Activated naive CD4-positive, alpha-beta T cell treated with anti-CD3 and anti-CD28 coated beads, Interleukin-2, amount 50 U/mL, for 24 hours (primary cell): Measurements from ENCODE around the gene PISD.
"Not testable (repeated sequence)": the region's sequence is repeated elsewhere in the genome, so short reads cannot be mapped to it uniquely, and the experiment has no call there.

Experiments
- H3K27ac Mint-ChIP-seq: one replicate; pipeline ENCODE4 v1.8.0; 2021; ENCODE audit warnings: mild to moderate bottlenecking, mixed read lengths
- H3K27me3 Mint-ChIP-seq: one replicate; pipeline ENCODE4 v1.8.0; 2021; ENCODE audit warnings: mixed read lengths
- H3K36me3 Mint-ChIP-seq: one replicate; pipeline ENCODE4 v1.8.0; 2021; ENCODE audit warnings: mixed read lengths
- H3K4me1 Mint-ChIP-seq: one replicate; pipeline ENCODE4 v1.8.0; 2021; ENCODE audit warnings: mixed read lengths
- H3K4me3 Mint-ChIP-seq: one replicate; pipeline ENCODE4 v1.8.0; 2021; ENCODE audit warnings: mild to moderate bottlenecking, mixed read lengths
- H3K9me3 Mint-ChIP-seq: one replicate; pipeline ENCODE4 v1.8.0; 2021; ENCODE audit warnings: mixed read lengths

PISD gene

GRCh38 chr22:31661851-31662667 is at the start of gene PISD:
TSS of gene PISD (minus strand) at chr22:31662215. CDS start at chr22:31662208, 7 bp downstream.
- Mint-ChIP-seq H3K27me3 (no peaks in the 10 kb centered on the region), H3K36me3 (peaks cover 5% of the 10 kb centered on the region), H3K27ac (peak within 1 kb of the TSS; percentile 96), H3K9me3 (no peaks in the 10 kb centered on the region), H3K4me1 (peaks cover 47% of the 10 kb centered on the region), H3K4me3 (peak within 1 kb of the TSS; percentile 94)

- not testable (repeated sequence) for H3K27me3 Mint-ChIP-seq, H3K9me3 Mint-ChIP-seq, H3K27ac Mint-ChIP-seq, H3K4me3 Mint-ChIP-seq, H3K4me1 Mint-ChIP-seq
- peaks cover 20% of the 10 kb centered on the region for H3K36me3 Mint-ChIP-seq
These were observed 49.2 kb upstream of the PISD start for GRCh38 chr22:31711226-31711625.

- no peaks in the 10 kb centered on the region for H3K27me3 Mint-ChIP-seq
- H3K36me3 Mint-ChIP-seq = peaks cover 12% of the 10 kb centered on the region
- no peak overlapping the region for H3K27ac Mint-ChIP-seq
- no peak overlapping the region for H3K4me3 Mint-ChIP-seq
- H3K4me1 Mint-ChIP-seq = no peaks in the 10 kb centered on the region
- H3K9me3 Mint-ChIP-seq = no peaks in the 10 kb centered on the region
These were observed 45.5 kb upstream of the PISD start for GRCh38 chr22:31707519-31707918.

GRCh38 chr22:31695423-31695822 is 33.4 kb upstream of the PISD start:
- no peaks in the 10 kb centered on the region for H3K27me3 Mint-ChIP-seq
- peaks cover 14% of the 10 kb centered on the region for H3K4me1 Mint-ChIP-seq
- H3K36me3 Mint-ChIP-seq = peaks cover 11% of the 10 kb centered on the region
- H3K27ac Mint-ChIP-seq = no peak overlapping the region
- H3K9me3 Mint-ChIP-seq = no peaks in the 10 kb centered on the region
- no peak overlapping the region for H3K4me3 Mint-ChIP-seq

DNA sequence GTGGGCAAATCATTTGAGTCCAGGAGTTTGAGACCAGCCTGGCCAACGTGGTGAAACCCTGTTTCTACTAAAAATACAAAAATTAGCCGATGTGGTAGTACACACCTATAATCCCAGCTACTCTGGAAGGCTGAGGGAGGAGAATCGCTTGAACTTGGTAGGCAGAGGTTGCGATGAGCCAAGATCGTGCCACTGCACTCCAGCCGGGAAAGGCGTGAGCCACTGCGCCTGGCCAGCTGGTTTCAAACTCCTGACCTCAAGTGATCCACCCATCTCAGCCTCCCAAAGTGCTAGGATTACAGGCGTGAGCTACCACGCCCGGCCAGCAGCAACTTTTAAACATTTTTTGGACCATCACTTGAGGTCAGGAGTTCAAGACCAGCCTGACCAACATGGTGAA is 32.0 kb upstream of the PISD start:
- H3K36me3 Mint-ChIP-seq, H3K4me3 Mint-ChIP-seq, H3K27ac Mint-ChIP-seq, H3K27me3 Mint-ChIP-seq, H3K9me3 Mint-ChIP-seq: not testable (repeated sequence)
- H3K4me1 Mint-ChIP-seq = peaks cover 14% of the 10 kb centered on the region

GRCh38 chr22:31692186-31692886 is 30.3 kb upstream of the PISD start:
- no peak overlapping the region for H3K4me3 Mint-ChIP-seq
- peak overlapping the region; percentile 13 for H3K27ac Mint-ChIP-seq
- H3K9me3 Mint-ChIP-seq = no peaks in the 10 kb centered on the region
- H3K36me3 Mint-ChIP-seq = peaks cover 11% of the 10 kb centered on the region
- H3K27me3 Mint-ChIP-seq = no peaks in the 10 kb centered on the region
- H3K4me1 Mint-ChIP-seq = peaks cover 14% of the 10 kb centered on the region

DNA sequence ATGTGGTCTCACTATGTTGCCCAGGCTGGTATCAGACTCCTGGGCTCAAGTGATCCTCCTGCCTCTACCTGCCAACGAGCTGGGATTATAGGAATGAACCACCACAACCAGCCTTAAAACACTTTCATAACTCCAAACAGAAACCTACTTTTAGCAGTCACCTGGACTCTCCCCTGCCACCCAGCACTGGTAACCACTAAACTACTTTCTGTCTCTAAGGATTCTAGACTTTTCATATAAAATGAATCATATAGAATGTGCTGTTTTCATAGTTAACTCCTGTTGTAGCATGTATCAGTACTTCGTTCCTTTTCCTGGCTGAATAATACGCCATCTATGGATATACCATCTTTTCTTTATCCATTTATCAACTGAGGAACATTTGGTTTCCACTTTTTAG is 29.4 kb upstream of the PISD start:
- H3K9me3 Mint-ChIP-seq = no peaks in the 10 kb centered on the region
- H3K36me3 Mint-ChIP-seq = peaks cover 10% of the 10 kb centered on the region
- H3K4me1 Mint-ChIP-seq = peaks cover 14% of the 10 kb centered on the region
- H3K4me3 Mint-ChIP-seq = no peak overlapping the region
- no peaks in the 10 kb centered on the region for H3K27me3 Mint-ChIP-seq
- H3K27ac Mint-ChIP-seq = no peak overlapping the region

DNA sequence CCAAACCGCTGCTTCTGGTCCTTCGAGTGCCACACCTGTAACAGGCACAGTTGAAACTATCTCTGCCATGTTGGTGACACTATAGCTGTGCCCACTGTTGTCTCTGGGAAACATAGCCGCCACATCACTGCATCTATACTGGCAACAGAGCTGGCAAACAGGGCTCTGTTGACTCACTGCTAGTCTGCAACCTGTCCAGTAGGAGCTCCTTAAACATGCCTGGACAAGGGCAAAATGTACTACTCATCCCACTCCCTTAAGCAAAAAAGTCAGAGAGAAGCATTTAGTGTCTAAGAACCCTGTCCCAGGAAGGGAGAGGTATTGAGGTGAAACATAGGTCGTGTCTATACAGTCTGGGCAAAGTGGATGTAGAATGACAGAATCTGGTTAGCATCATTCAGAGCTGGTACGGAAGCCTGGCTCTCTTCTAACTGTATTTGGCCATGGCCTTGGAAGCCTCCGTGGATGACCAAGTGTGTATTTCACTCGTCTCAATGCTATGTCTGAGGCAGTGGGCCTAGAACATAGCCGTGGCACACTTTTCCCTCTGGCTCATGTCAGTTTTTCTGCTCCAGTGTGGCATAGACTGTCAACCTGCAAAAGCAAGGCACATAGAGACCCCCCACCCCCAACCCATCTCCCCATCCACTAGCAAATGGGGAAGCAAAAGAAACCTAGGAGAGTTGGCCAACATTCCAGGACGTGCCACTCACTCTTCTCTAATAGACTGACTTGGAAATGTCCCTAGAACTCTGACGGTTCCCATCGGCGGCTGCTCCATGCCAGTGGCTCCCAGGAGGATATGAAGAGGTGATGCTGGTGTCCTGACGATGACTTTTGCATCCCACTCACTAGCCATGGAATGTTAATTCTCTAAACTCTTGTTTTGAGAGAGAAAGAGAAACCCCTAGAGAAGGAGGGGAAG is 21.4 kb upstream of the PISD start:
- Mint-ChIP-seq H3K27ac (peak overlapping the region; percentile 62), H3K27me3 (no peaks in the 10 kb centered on the region)

DNA sequence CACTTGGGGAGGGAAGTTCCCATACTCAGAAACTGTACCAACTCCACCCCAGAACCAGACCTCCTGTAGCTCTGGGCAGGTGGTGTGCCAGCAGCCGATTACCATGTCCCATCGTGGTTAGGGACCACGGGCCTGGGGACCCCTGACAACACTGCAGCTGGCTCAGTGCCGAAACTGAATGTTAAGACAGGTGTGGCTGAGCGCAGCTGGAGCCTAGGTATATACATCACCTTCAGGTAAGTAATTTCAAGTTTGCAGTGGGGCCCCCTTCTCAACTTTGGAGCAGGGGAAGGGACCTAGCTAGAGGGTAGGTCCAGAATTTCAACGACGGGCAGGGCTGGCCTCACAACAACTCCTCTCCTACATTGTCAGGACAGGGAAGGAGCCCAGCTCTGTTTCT is 20.7 kb upstream of the PISD start:
- no peak overlapping the region for H3K27ac Mint-ChIP-seq
- H3K9me3 Mint-ChIP-seq = no peaks in the 10 kb centered on the region
- H3K4me3 Mint-ChIP-seq = no peak overlapping the region
- peaks cover 6% of the 10 kb centered on the region for H3K36me3 Mint-ChIP-seq
- H3K27me3 Mint-ChIP-seq = no peaks in the 10 kb centered on the region
- no peaks in the 10 kb centered on the region for H3K4me1 Mint-ChIP-seq

More for the DNA sequence above, 21.4 kb upstream of the PISD start:
- Mint-ChIP-seq H3K4me1 (no peaks in the 10 kb centered on the region), H3K9me3 (no peaks in the 10 kb centered on the region), H3K36me3 (peaks cover 6% of the 10 kb centered on the region), H3K4me3 (no peak overlapping the region)

DNA sequence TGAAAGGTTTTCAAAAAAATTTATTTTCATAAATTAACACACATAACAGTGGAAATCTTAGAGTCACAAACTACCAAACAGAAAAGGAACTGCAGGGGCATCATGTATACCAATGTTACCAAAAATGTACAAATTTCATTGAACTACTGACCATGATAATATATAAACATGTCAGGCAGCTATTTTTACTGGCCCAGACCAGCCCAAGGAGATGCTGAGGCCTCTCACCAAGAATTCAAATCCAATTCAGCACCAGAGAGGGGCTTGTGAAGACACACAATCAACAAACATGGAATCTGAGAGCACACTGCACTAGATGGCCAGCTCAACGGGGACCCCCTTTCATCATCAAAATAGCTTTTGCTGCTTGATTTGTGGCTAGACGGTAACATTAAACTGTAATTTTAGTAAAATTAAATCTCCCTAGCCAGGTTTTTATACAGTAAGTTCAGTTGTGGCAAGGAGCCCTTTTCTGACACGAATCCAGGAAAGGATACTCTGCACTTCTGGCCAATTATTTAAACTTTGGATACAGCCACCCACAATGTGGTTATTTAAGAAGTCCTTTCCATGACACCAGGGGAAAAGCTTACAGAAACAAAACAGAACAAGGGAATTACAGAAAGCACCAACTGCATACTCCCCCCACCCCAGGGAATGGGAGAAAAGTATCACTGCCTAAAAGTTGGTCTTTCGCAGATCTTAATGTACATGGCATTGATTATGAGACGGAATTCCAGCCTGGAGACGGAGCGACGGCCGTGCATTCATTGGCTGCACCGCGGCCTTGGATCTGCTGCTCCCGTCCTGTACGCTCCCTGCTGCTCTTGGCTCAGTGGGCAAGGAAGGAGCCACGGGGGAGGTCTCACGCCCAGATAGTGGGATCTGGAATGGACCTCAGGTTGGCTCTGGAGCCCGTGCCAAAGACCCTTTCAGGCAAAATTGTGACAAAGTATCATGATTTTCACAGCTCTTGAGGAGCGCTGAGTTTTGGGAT is 19.6 kb upstream of the PISD start:
- no peaks in the 10 kb centered on the region for H3K27me3 Mint-ChIP-seq
- no peaks in the 10 kb centered on the region for H3K9me3 Mint-ChIP-seq
- peaks cover 6% of the 10 kb centered on the region for H3K36me3 Mint-ChIP-seq
- H3K4me1 Mint-ChIP-seq = peaks cover 5% of the 10 kb centered on the region
- H3K4me3 Mint-ChIP-seq = no peak overlapping the region
- no peak overlapping the region for H3K27ac Mint-ChIP-seq

GRCh38 chr22:31680861-31681341 is 18.9 kb upstream of the PISD start:
- peaks cover 12% of the 10 kb centered on the region for H3K4me1 Mint-ChIP-seq
- H3K36me3 Mint-ChIP-seq = peaks cover 6% of the 10 kb centered on the region
- H3K4me3 Mint-ChIP-seq = no peak overlapping the region
- H3K27me3 Mint-ChIP-seq = no peaks in the 10 kb centered on the region
- H3K9me3 Mint-ChIP-seq = no peaks in the 10 kb centered on the region
- H3K27ac Mint-ChIP-seq = no peak overlapping the region

GRCh38 chr22:31678748-31679147 is 16.7 kb upstream of the PISD start:
- Mint-ChIP-seq H3K4me3 (no peak overlapping the region), H3K27me3 (no peaks in the 10 kb centered on the region), H3K27ac (peak overlapping the region; percentile 55), H3K4me1 (peaks cover 12% of the 10 kb centered on the region), H3K9me3 (no peaks in the 10 kb centered on the region), H3K36me3 (no peaks in the 10 kb centered on the region)

GRCh38 chr22:31676700-31677099 is 14.7 kb upstream of the PISD start:
- Mint-ChIP-seq H3K27ac (peak overlapping the region; percentile 99), H3K4me3 (peak overlapping the region; percentile 99), H3K9me3 (no peaks in the 10 kb centered on the region), H3K27me3 (no peaks in the 10 kb centered on the region), H3K36me3 (no peaks in the 10 kb centered on the region), H3K4me1 (peaks cover 12% of the 10 kb centered on the region)

DNA sequence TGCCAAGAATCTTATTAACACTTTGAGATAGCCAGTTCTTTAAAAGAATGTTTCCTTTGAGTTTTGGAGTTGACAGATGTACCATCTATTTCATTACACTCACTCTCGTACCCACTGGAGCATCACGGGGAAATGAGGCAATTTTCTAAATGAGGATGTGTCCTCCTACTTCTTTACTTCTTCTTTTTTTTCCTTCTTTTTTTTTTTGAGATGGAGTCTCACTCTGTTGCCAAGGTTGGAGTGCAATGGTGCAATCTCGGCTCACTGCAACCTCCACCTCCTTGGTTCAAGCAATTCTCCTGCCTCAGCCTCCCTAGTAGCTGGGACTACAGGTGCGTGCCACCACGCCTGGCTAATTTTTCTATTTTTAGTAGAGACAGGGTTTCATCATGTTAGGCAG is 12.2 kb upstream of the PISD start:
- H3K27me3 Mint-ChIP-seq, H3K9me3 Mint-ChIP-seq, H3K4me3 Mint-ChIP-seq, H3K27ac Mint-ChIP-seq, H3K36me3 Mint-ChIP-seq: not testable (repeated sequence)
- peaks cover 12% of the 10 kb centered on the region for H3K4me1 Mint-ChIP-seq
